ENCODE data around the gene MAD1L1. TPM values are rescaled to one million over a fixed set of nuclear protein-coding genes. Genes with fewer than 3 reads are reported as not detected.

MAD1L1 gene
- total and polyA plus RNA-seq, 2 donors (not counting 3 experiments of a cell fraction or from before 2014, with no cell fraction given) = 34.1 to 42.3 TPM

GRCh38 chr7:1843921-1844335 lies 388.8 kb downstream of the MAD1L1 start:
- Histone ChIP-seq H3K9me1 (replicated peaks; ENCODE audit: control insufficient read depth, extremely low read depth, insufficient read depth, low read length) (no peaks in the 10 kb centered on the region), H3K9me3 (replicated peaks; ENCODE audit: control insufficient read depth, insufficient read depth, low read length) (no peaks in the 10 kb centered on the region), H3K9ac (replicated peaks; ENCODE audit: extremely low read depth, insufficient read depth, low read length) (no peak overlapping the region), H3K4me3 (replicated peaks in 1 of 3; ENCODE audit: insufficient read depth in 1 of 3, low read depth in 1 of 3, low read length in 3 of 3) (no peak overlapping the region), H3K4me1 (ENCODE audit: control insufficient read depth, extremely low read depth, insufficient read depth, low read length) (no peaks in the 10 kb centered on the region), H4K20me1 (replicated peaks; ENCODE audit: control insufficient read depth, extremely low read depth, insufficient read depth, low read length) (no peaks in the 10 kb centered on the region), H3K27me3 (ENCODE audit: control insufficient read depth in 2 of 2, insufficient read depth in 2 of 2, low read length in 2 of 2) (no peaks in the 10 kb centered on the region), H3K79me2 (ENCODE audit: control insufficient read depth, insufficient read depth, low read length) (no peaks in the 10 kb centered on the region), H3K36me3 (ENCODE audit: control insufficient read depth in 2 of 2, extremely low read depth in 1 of 2, insufficient read depth in 2 of 2, low read length in 2 of 2) (no peaks in the 10 kb centered on the region), H2AFZ (ENCODE audit: low read depth, low read length) (no peak overlapping the region), H3K27ac (ENCODE audit: insufficient read depth, low read depth, low read length) (no peak overlapping the region), H3K4me2 (ENCODE audit: insufficient read depth, low read length) (no peak overlapping the region)
- no TSS peak for BruUV-seq (replicated peaks)
- no peak for DNase-seq (ENCODE audit: low read depth, low spot score)
- TF ChIP-seq FOS (IDR thresholded peaks at IDR 0.05; ENCODE audit: borderline replicate concordance, insufficient read depth, low read length) (no peak), MYC (IDR thresholded peaks at IDR 0.05; ENCODE audit: low read depth, low read length) (no peak), EZH2 (IDR thresholded peaks at IDR 0.05; ENCODE audit: borderline replicate concordance, low read depth, low read length, severe bottlenecking) (no peak), POLR2AphosphoS5 (IDR thresholded peaks at IDR 0.05; ENCODE audit: insufficient read depth, low read depth, low read length) (no peak), MAX (IDR thresholded peaks at IDR 0.05; ENCODE audit: insufficient read depth, insufficient read length) (no peak), GATA2 (IDR thresholded peaks at IDR 0.05; ENCODE audit: insufficient read depth, insufficient read length, low read depth, low read length) (no peak), JUN (IDR thresholded peaks at IDR 0.05; ENCODE audit: borderline replicate concordance, insufficient read depth, insufficient read length, low read depth) (no peak), POLR2A (IDR thresholded peaks at IDR 0.05; ENCODE audit: low read depth, low read length) (no peak)
- TF ChIP-seq, protein P1, sequence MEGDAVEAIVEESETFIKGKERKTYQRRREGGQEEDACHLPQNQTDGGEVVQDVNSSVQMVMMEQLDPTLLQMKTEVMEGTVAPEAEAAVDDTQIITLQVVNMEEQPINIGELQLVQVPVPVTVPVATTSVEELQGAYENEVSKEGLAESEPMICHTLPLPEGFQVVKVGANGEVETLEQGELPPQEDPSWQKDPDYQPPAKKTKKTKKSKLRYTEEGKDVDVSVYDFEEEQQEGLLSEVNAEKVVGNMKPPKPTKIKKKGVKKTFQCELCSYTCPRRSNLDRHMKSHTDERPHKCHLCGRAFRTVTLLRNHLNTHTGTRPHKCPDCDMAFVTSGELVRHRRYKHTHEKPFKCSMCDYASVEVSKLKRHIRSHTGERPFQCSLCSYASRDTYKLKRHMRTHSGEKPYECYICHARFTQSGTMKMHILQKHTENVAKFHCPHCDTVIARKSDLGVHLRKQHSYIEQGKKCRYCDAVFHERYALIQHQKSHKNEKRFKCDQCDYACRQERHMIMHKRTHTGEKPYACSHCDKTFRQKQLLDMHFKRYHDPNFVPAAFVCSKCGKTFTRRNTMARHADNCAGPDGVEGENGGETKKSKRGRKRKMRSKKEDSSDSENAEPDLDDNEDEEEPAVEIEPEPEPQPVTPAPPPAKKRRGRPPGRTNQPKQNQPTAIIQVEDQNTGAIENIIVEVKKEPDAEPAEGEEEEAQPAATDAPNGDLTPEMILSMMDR (IDR thresholded peaks at IDR 0.05; ENCODE audit: extremely low read depth in 1 of 2, insufficient read depth in 1 of 2, low read depth in 1 of 2, low read length in 2 of 2) = no peak
- intact Hi-C loops (cut with micrococcal nuclease) (no loop called here), dilution Hi-C loops (cut with MboI; ENCODE audit: extremely low pct_ligation_motif_present, low sequenced_read_pairs) (no loop called here)
- FAIRE-seq = no peak
- POLR2A ChIA-PET = no interaction called here
- CTCF ChIA-PET = no interaction called here
